ENCODE measurements around the gene RS1.

RS1 gene

DNA sequence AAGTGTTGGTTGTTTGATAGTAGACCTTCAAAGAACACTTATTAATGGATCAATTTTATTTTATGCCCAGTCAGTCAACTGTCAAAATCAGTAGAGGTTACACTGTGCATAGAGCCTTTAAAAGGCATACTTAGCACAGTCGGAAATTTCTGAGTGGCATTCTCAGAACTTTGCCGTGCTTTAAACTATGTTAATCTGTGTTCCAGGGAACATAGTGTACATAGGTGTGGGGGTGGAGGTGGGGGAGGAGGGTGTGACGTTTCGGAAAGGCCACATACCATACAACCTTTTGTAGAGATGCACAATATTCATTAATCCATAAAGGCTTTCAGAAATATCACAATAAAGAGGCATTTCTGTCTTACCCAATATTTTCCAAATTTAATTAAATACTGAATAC lies 75.8 kb downstream of the RS1 start:
- DNase-seq: no peak

DNA sequence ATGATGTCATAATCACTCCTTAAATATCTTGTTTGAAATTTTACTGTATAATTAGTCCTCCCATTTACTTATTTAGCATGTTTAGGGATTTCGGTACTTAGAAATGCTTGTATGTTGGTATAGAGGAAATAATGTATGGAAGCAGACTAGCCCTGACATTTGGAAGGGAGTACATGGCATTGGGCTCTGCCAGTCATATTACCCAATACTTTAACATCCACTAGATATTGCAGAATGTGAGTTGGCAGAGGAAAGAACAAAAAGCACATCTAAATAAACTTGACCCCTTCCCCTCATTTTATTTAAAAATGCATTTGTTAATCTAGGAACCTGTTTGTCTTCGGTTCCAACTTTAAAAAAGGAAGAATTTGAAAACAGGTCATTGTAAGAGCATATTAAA lies 77.8 kb downstream of the RS1 start:
- DNase-seq: no peak

DNA sequence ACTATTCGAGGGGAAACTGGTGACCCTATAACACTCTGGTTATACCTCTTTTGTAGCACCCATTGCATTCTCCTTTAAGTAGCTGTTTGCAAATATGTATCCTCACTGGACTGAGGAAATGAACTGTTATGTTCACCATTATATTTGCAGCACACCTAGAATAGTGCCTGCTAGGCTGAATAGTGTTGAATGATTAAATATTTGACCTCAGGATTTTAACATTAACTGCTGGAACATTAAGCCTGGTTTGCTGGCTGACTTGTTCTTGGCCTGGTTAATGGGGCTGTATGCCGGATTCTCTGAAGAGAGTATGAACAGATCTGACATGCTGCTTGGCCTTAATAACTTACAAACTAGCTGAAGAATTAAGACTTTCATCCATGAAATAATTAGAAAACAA lies 80.1 kb downstream of the RS1 start:
- no peak for DNase-seq

Data from C1 segment of cervical spinal cord (tissue), 14 donors.